MM.1S (cell line): ENCODE measurements around the gene SNORC.

Experiments
- DNase-seq: peaks from one replicate; pipeline ENCODE4 v3.0.0-alpha.2; 2015
- H2AFZ ChIP-seq: fragments of 300-600 bp; sonication (generic); 2 replicates; pipeline ENCODE4 v1.6.0; 2016; ENCODE audit warnings: antibody characterized with exemption, low read length
- H3F3A ChIP-seq: fragments of 300-600 bp; sonication (generic); 2 replicates; pipeline ENCODE4 v1.6.1; 2016; ENCODE audit warnings: mild to moderate bottlenecking, antibody characterized with exemption, low read length, moderate library complexity, mixed read lengths; ENCODE audit not compliant: insufficient read depth
- H3K27ac ChIP-seq: fragments of 300-600 bp; sonication (generic); 2 replicates; pipeline ENCODE4 v1.5.1; 2016; ENCODE audit warnings: mild to moderate bottlenecking, low read length
- H3K27me3 ChIP-seq: fragments of 300-600 bp; sonication (generic); replicated peaks from 2 replicates; pipeline ENCODE4 v1.6.0; 2016; ENCODE audit warnings: low read length; ENCODE audit not compliant: insufficient read depth
- H3K36me3 ChIP-seq: fragments of 300-600 bp; sonication (generic); replicated peaks from 2 replicates; pipeline ENCODE4 v1.6.1; 2016; ENCODE audit warnings: mild to moderate bottlenecking, low read length, mixed read lengths; ENCODE audit not compliant: insufficient read depth
- H3K4me1 ChIP-seq: fragments of 300-600 bp; sonication (generic); 2 replicates; pipeline ENCODE4 v1.6.1; 2016; ENCODE audit warnings: low read length, mixed read lengths
- H3K4me2 ChIP-seq: fragments of 300-600 bp; sonication (generic); 2 replicates; pipeline ENCODE4 v1.6.0; 2016; ENCODE audit warnings: low read depth, low read length
- H3K4me3 ChIP-seq: fragments of 300-600 bp; sonication (generic); 2 replicates; pipeline ENCODE4 v1.5.1; 2016; ENCODE audit warnings: low read length, mixed read lengths
- H3K79me2 ChIP-seq: fragments of 300-600 bp; sonication (generic); 2 replicates; pipeline ENCODE4 v1.6.1; 2016; ENCODE audit warnings: mixed run types, low read length, mixed read lengths
- H3K9ac ChIP-seq: fragments of 300-600 bp; sonication (generic); 2 replicates; pipeline ENCODE4 v1.6.1; 2016; ENCODE audit warnings: low read length, mixed read lengths
- H3K9me2 ChIP-seq: fragments of 300-600 bp; sonication (generic); replicated peaks from 2 replicates; pipeline ENCODE4 v1.6.1; 2016; ENCODE audit warnings: mild to moderate bottlenecking, low read length, mixed read lengths; ENCODE audit not compliant: insufficient read depth
- H3K9me3 ChIP-seq: fragments of 300-600 bp; sonication (generic); replicated peaks from 2 replicates; pipeline ENCODE4 v1.6.1; 2016; ENCODE audit warnings: mild to moderate bottlenecking, low read length, mixed read lengths; ENCODE audit not compliant: insufficient read depth
- H4K20me1 ChIP-seq: fragments of 300-600 bp; sonication (generic); 2 replicates; pipeline ENCODE4 v1.6.1; 2016; ENCODE audit warnings: mild to moderate bottlenecking, low read length, moderate library complexity, mixed read lengths; ENCODE audit not compliant: insufficient read depth
- CTCF ChIP-seq: fragments of 300-600 bp; sonication (generic); IDR thresholded peaks from 2 replicates; pipeline ENCODE4 v1.5.1; 2016; ENCODE audit warnings: antibody characterized with exemption, low read length, mixed read lengths
- EZH2 ChIP-seq: fragments of 300-600 bp; sonication (generic); optimal IDR thresholded peaks from 2 replicates; pipeline ENCODE3; 2017; ENCODE audit warnings: low read depth, mild to moderate bottlenecking, antibody characterized with exemption, low read length, mixed read lengths
- EZH2phosphoT487 ChIP-seq: fragments of 300-600 bp; sonication (generic); IDR thresholded peaks from 2 replicates; pipeline ENCODE4 v1.6.1; 2018; ENCODE audit warnings: antibody characterized with exemption, low read length

Gene SNORC

GRCh38 chr2:232879618-232880494 is 9.8 kb downstream of the SNORC start:
- no peak for DNase-seq
- Histone ChIP-seq H3K9me2 (no peaks in the 10 kb centered on the region), H3K4me3 (no peak overlapping the region), H4K20me1 (no peaks in the 10 kb centered on the region), H3K36me3 (no peaks in the 10 kb centered on the region), H3K9me3 (no peaks in the 10 kb centered on the region), H3K4me1 (no peaks in the 10 kb centered on the region), H3K79me2 (no peaks in the 10 kb centered on the region), H3K27me3 (no peaks in the 10 kb centered on the region), H3K27ac (no peak overlapping the region), H3K4me2 (no peak overlapping the region), H2AFZ (no peak overlapping the region), H3K9ac (no peak overlapping the region), H3F3A (no peaks in the 10 kb centered on the region)
- TF ChIP-seq EZH2 (no peak), CTCF (no peak), EZH2phosphoT487 (no peak)

- Histone ChIP-seq H2AFZ (no peak overlapping the region), H3K9ac (no peak overlapping the region), H3K27me3 (no peaks in the 10 kb centered on the region), H3K4me1 (no peaks in the 10 kb centered on the region), H3K4me2 (no peak overlapping the region), H3K79me2 (no peaks in the 10 kb centered on the region), H3K36me3 (no peaks in the 10 kb centered on the region), H3K27ac (no peak overlapping the region), H3K9me2 (no peaks in the 10 kb centered on the region), H3K4me3 (no peak overlapping the region), H4K20me1 (no peaks in the 10 kb centered on the region), H3F3A (no peaks in the 10 kb centered on the region), H3K9me3 (no peaks in the 10 kb centered on the region)
- TF ChIP-seq EZH2phosphoT487 (no peak), EZH2 (no peak), CTCF (no peak)
- no peak for DNase-seq
Measured at GRCh38 chr2:232880764-232881351, 10.8 kb downstream of the SNORC start.

GRCh38 chr2:232882085-232882484 is 12.0 kb downstream of the SNORC start:
- Histone ChIP-seq H3K4me1 (no peaks in the 10 kb centered on the region), H3K4me2 (no peak overlapping the region), H3K27me3 (no peaks in the 10 kb centered on the region), H3K4me3 (no peak overlapping the region), H3K27ac (no peak overlapping the region), H3K9ac (no peak overlapping the region), H3K9me3 (no peaks in the 10 kb centered on the region), H3K36me3 (no peaks in the 10 kb centered on the region), H2AFZ (no peak overlapping the region), H3K79me2 (no peaks in the 10 kb centered on the region), H3K9me2 (no peaks in the 10 kb centered on the region), H3F3A (no peaks in the 10 kb centered on the region), H4K20me1 (no peaks in the 10 kb centered on the region)
- DNase-seq: no peak
- TF ChIP-seq EZH2phosphoT487: no peak
- TF ChIP-seq EZH2: no peak
- TF ChIP-seq CTCF: no peak
